ENCODE data around the gene NEU4.

DNA sequence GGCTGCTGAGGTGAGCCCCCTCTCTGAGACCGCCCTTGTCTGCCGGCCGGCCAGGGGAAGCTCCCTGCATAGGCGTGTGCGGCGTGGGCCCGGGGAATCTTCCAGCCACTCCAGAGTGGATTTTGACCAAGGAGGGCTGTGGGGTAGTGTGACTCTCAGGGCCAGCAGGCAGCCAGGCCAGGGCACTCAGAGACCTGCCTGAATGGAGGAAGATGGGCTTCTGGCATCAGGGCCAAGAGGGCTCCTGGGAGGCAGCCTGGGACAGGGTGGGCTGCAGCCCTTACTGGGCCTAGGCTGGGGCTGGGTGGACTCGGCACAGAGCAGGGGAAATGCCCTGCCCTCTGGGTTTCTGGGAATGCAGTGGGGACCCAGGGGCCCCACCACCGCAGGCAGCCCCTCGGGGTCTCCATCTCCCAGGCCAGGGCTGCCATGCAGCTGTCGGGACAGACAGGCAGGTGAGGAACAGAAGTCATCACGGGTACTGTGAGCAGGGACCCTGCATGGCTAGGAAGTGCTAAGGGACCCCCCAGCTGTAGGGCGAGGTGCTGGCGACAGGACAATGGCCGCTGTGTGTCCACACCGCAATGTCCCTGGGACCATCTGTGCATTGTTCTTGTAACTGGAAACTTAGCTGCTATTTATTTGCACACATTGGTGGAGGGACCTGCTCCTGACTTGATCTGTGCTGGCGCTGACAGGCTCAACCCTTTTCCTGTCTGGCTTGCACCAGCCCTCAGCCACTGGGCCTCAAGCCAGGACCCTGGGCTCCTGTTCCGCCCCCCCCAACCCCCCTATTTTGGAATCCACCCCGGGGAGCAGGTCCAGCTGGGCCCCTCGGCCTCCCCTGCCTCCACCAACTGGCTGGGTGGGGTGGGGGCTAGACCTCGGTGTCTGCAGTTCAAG lies 45.6 kb downstream of the NEU4 start:
- TF ChIP-seq POLR2AphosphoS5 (IDR thresholded peaks at IDR 0.05; ENCODE audit: low read depth, low read length): no peak
- no peak for TF ChIP-seq SIN3A (IDR thresholded peaks at IDR 0.05; ENCODE audit: borderline replicate concordance, insufficient read depth, low read length)
- TF ChIP-seq, protein P1, sequence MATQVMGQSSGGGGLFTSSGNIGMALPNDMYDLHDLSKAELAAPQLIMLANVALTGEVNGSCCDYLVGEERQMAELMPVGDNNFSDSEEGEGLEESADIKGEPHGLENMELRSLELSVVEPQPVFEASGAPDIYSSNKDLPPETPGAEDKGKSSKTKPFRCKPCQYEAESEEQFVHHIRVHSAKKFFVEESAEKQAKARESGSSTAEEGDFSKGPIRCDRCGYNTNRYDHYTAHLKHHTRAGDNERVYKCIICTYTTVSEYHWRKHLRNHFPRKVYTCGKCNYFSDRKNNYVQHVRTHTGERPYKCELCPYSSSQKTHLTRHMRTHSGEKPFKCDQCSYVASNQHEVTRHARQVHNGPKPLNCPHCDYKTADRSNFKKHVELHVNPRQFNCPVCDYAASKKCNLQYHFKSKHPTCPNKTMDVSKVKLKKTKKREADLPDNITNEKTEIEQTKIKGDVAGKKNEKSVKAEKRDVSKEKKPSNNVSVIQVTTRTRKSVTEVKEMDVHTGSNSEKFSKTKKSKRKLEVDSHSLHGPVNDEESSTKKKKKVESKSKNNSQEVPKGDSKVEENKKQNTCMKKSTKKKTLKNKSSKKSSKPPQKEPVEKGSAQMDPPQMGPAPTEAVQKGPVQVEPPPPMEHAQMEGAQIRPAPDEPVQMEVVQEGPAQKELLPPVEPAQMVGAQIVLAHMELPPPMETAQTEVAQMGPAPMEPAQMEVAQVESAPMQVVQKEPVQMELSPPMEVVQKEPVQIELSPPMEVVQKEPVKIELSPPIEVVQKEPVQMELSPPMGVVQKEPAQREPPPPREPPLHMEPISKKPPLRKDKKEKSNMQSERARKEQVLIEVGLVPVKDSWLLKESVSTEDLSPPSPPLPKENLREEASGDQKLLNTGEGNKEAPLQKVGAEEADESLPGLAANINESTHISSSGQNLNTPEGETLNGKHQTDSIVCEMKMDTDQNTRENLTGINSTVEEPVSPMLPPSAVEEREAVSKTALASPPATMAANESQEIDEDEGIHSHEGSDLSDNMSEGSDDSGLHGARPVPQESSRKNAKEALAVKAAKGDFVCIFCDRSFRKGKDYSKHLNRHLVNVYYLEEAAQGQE (IDR thresholded peaks at IDR 0.05; ENCODE audit: insufficient read depth in 1 of 2, low read depth in 2 of 2, low read length in 2 of 2): no peak
- no peak for TF ChIP-seq TAF1 (IDR thresholded peaks at IDR 0.05; ENCODE audit: borderline replicate concordance, insufficient read depth, low read length)
- TF ChIP-seq FOXP2 (optimal IDR thresholded peaks at IDR 0.05; ENCODE audit: borderline replicate concordance, extremely low read depth, extremely low read length, insufficient read depth): no peak

Data from PFSK-1 (cell line).